Skeletal muscle tissue (tissue), 4 donors: Measurements from ENCODE around the gene SGPP2. TPM values are rescaled to one million over a fixed set of nuclear protein-coding genes. Genes with fewer than 3 reads are reported as not detected.

ENCODE experiments used
- H3K27ac ChIP-seq: one replicate; pipeline ENCODE4 v1.7.0; 2013; ENCODE audit warnings: mild to moderate bottlenecking, low read depth, low read length, inconsistent platforms
- H3K27me3 ChIP-seq, 3 donors: one replicate each; pipeline ENCODE4 v1.7.0; 2013; ENCODE audit warnings: low read length in 3 of 3; ENCODE audit not compliant: control insufficient read depth in 3 of 3, insufficient read depth in 3 of 3
- H3K36me3 ChIP-seq, 3 donors: one replicate each; pipeline ENCODE4 v1.7.0; 2013; ENCODE audit warnings: low read length in 3 of 3; ENCODE audit not compliant: control insufficient read depth in 3 of 3, insufficient read depth in 3 of 3
- H3K4me1 ChIP-seq, 3 donors: one replicate each; pipeline ENCODE4 v1.7.0; 2013; ENCODE audit warnings: low read length in 3 of 3, mild to moderate bottlenecking in 3 of 3; ENCODE audit not compliant: control insufficient read depth in 3 of 3, insufficient read depth in 3 of 3
- H3K4me3 ChIP-seq, 3 donors: one replicate each; pipeline ENCODE4 v1.7.0; 2013; ENCODE audit warnings: low read length in 3 of 3
- H3K9ac ChIP-seq, 3 donors: one replicate each; pipeline ENCODE4 v1.7.0; 2013; ENCODE audit warnings: low read length in 3 of 3, mild to moderate bottlenecking in 3 of 3, moderate library complexity in 2 of 3, low read depth in 1 of 3
- H3K9me3 ChIP-seq, 3 donors: one replicate each; pipeline ENCODE4 v1.7.0; 2013; ENCODE audit warnings: low read length in 3 of 3; ENCODE audit not compliant: control insufficient read depth in 3 of 3
- total RNA-seq: library from RNA; depleted of rRNA; stranded (reverse); fragments of >200 nt; gene quantifications from one replicate; pipeline ENCODE4 v1.2.3, GENCODE V29; 2014
- donor health status: Osteomylitis.

Gene SGPP2
- total RNA-seq, 1 donor from 2014 or later, result not detected

DNA sequence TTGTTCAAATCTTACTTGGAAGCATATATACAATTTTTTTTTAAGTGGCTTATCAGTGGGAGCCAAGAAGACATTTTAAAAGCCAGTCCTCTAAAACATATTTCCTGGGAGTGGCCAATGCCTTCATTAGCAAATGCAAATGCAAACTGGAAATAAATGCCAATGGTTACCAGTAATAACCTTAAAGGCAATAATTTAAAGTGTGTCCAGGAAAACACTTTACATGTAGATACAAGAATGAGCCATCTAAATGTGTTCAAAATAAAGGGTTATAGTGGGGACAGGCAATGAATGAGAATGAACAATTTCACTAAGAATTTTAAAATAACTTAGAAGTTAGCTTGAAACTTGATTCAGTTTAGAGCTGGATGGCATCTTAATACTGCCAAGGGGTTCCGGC, 167.3 kb downstream of the SGPP2 start:
- Histone ChIP-seq H3K4me3 (no peak overlapping the region), H3K27ac (no peak overlapping the region), H3K36me3 (peaks cover 5% of the 10 kb centered on the region in 3 donors), H3K9ac (no peak overlapping the region), H3K9me3 (no peaks in the 10 kb centered on the region), H3K4me1 (no peaks in the 10 kb centered on the region), H3K27me3 (no peaks in the 10 kb centered on the region)

DNA sequence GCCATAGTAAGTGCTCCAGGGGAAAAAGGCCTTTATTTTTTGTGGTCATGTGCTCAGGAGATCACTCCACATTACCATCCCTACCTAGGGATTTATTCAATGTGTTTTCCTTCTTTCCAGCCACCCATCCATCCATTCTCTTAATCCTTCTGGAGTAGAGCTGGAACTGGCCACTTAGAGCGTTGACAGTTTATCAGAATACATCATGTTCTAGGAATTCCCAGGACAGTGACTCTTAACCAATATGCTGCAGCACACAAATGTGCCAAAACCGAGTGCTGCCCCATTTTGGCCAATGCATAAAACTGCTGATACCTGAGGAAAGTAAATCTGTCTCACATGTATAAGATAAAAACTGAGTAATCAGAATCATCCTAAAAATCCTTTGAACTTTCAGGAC, 167.8 kb downstream of the SGPP2 start:
- Histone ChIP-seq H3K27ac (no peak overlapping the region), H3K4me3 (no peak overlapping the region), H3K4me1 (no peaks in the 10 kb centered on the region), H3K9ac (no peak overlapping the region), H3K9me3 (no peaks in the 10 kb centered on the region), H3K36me3 (peaks cover 5% of the 10 kb centered on the region in 3 donors), H3K27me3 (no peaks in the 10 kb centered on the region)

DNA sequence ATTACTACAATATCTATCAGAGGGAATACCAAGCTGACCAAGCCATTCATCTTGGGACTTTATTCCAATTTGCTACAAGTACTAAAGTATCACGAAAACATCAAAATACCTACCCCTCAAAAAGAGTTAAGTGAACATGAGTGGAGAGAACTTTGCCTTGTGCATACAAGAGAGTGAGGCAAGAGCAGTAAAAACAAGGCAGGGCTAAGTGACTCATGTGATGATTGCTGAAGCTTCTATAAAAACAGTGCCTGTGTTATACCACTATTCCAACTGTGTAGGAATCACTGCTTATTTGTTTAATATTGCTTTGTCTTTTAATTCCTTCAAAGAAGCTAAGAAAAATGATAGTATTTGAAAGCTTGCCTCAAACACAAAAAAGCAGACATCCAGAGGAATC, 170.3 kb downstream of the SGPP2 start:
- H3K36me3 ChIP-seq, result peaks cover 9 to 20% (median 9%) of the 10 kb centered on the region in 3 donors
- H3K4me1 ChIP-seq, result no peaks in the 10 kb centered on the region
- no peak overlapping the region for H3K4me3 ChIP-seq

DNA sequence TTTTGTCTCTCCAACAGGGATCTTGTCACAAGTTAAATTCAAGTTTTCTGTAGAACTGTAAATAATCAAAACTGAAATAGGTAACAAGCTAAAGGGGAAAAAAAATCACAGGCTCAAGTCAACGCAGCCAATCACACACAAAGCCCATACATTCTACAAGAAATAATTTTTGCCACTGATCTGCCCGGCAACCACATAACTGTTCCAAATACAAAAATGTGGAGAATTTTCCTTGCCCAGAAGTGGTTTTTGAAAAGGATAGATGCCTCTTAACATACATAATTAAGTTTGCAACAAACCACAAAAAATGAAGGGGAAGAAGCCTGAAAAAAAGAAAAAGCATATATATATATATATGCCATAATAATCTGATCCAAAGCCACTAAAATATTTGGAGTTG, 171.2 kb downstream of the SGPP2 start:
- H3K4me3 ChIP-seq, result no peak overlapping the region
- no peaks in the 10 kb centered on the region for H3K4me1 ChIP-seq
- H3K27ac ChIP-seq, result no peak overlapping the region
- no peaks in the 10 kb centered on the region for H3K9me3 ChIP-seq
- no peaks in the 10 kb centered on the region for H3K27me3 ChIP-seq
- H3K36me3 ChIP-seq, result peaks cover 9 to 23% (median 11%) of the 10 kb centered on the region in 3 donors
- no peak overlapping the region for H3K9ac ChIP-seq

More for the DNA sequence above, 170.3 kb downstream of the SGPP2 start:
- Histone ChIP-seq H3K9ac (no peak overlapping the region), H3K9me3 (no peaks in the 10 kb centered on the region), H3K27me3 (no peaks in the 10 kb centered on the region), H3K27ac (no peak overlapping the region)

DNA sequence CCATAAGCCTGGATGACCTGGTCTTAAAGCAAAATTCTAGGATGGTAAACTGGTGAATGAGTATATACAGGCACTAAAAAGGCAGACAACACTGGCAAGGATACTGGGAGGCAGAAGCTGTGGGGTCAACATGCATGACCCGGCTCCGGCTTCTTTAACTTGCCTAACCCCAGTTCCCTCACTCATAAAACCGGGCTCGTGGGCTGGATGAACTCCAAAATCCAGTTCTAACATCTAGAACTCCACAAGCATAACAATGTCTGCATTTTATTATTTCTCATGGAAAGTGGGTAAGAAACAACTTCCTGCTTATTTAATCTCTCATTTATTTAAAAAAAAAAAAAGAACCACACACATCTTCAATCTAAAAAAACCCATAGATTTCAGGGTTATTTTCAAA, 174.3 kb downstream of the SGPP2 start:
- H3K9me3 ChIP-seq, result no peaks in the 10 kb centered on the region
- H3K4me1 ChIP-seq, result no peaks in the 10 kb centered on the region
- H3K36me3 ChIP-seq, result peaks cover 9 to 20% (median 11%) of the 10 kb centered on the region in 3 donors
- no peaks in the 10 kb centered on the region for H3K27me3 ChIP-seq
- H3K9ac ChIP-seq, result no peak overlapping the region
- H3K27ac ChIP-seq, result no peak overlapping the region
- H3K4me3 ChIP-seq, result no peak overlapping the region

DNA sequence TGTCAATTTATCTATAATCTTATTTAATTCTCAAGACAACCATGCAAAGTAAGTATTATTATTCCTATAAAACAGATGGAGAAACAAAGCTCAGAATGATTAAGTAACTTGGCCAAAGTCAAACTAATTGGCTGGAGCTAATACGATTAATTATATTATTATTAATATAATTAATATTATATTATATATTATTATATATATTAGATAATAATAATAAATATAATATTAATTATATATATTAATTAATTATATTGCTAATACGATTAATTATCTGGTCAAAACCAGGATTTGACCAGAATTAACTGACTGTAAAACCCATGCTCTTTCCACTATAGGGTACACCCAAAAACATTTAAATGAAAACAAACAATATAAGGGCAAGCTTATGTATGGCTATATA, 179.2 kb downstream of the SGPP2 start:
- Histone ChIP-seq H3K9me3 (no peaks in the 10 kb centered on the region), H3K27ac (no peak overlapping the region), H3K36me3 (peaks cover 2 to 12% (median 7%) of the 10 kb centered on the region in 3 donors), H3K9ac (no peak overlapping the region), H3K4me3 (no peak overlapping the region), H3K27me3 (no peaks in the 10 kb centered on the region), H3K4me1 (no peaks in the 10 kb centered on the region)

DNA sequence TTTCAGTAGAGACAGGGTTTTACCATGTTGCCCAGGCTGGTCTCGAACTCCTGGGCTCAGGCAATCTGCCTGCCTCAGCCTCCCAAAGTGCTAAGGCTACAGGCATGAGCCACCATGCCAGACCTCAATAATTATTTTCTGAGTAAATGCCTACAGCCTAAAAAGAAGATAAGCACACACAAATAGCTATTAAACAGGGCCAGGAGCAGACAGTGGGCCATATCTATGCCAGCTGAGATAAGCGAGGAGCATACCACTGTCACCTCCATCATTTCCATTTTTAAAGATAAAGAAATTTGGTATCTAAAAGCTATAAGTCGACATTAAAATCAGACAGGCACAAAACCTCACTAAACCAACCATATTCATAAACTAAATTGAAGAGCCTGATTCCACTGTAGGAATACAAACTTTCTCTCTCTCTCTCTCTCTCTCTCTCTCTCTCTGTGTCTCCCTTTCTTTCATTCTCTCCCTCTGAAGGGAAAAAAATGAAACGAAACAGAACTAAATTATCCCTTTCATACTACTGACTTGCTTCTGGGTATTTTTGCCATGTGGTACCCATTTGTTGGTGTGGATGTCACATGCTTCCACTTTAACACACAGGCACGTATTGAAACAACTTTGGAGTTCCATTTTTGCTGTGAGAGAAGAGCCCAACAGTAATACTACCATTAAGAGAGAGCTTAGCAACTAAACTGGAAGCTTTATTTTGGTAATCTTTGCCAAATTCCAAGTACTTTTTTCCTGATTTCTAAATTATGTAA, 180.6 kb downstream of the SGPP2 start:
- peaks cover 0 to 2% (median 0%) of the 10 kb centered on the region in 3 donors for H3K36me3 ChIP-seq

DNA sequence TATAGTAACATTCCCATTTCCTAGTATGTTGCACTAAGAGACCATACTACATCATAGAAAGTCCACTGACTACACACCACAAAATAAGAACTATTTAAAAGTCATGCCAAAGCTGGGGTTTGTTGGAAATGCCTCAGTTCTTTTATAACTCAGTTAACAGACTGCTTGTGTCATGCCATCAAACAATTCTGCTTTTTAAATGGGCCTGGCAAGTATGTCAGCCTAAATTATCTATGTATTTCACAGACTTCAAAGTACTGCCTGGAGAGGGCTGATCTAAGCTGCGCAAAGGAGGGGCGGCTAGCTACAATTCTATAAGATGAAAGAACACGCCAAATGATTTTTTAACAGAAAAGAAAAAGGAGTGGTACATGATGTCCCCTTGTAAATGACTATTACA, 182.0 kb downstream of the SGPP2 start:
- H3K36me3 ChIP-seq, result peaks cover 0 to 3% (median 0%) of the 10 kb centered on the region in 3 donors

More for the DNA sequence above, 180.6 kb downstream of the SGPP2 start:
- no peak overlapping the region for H3K4me3 ChIP-seq
- H3K27me3 ChIP-seq, result no peaks in the 10 kb centered on the region
- no peaks in the 10 kb centered on the region for H3K4me1 ChIP-seq
- H3K27ac ChIP-seq, result no peak overlapping the region
- H3K9me3 ChIP-seq, result no peaks in the 10 kb centered on the region
- no peak overlapping the region for H3K9ac ChIP-seq

DNA sequence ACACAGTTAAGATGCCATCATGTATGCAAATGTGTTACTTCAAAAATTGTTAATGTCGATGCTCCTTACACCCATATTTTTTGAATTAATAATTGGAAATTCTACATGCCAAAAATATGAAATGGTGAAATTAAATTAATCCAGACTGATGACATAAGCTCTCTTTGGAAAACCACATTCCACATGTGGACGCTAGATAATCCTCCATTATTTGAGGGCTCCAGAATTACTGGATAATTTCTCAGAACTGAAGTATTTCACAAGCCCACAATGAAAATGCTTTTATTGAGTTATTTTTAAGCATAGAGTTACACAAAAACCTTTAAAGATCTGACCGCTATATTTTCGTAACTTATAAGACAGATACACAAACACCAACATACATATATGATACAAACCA, 183.7 kb downstream of the SGPP2 start:
- Histone ChIP-seq H3K27me3 (no peaks in the 10 kb centered on the region), H3K27ac (no peak overlapping the region), H3K36me3 (peaks cover 0 to 16% (median 13%) of the 10 kb centered on the region in 3 donors), H3K4me3 (no peak overlapping the region), H3K4me1 (no peaks in the 10 kb centered on the region), H3K9me3 (no peaks in the 10 kb centered on the region), H3K9ac (no peak overlapping the region)

More for the DNA sequence above, 182.0 kb downstream of the SGPP2 start:
- no peaks in the 10 kb centered on the region for H3K27me3 ChIP-seq
- no peaks in the 10 kb centered on the region for H3K4me1 ChIP-seq
- H3K9ac ChIP-seq, result no peak overlapping the region
- H3K9me3 ChIP-seq, result no peaks in the 10 kb centered on the region
- no peak overlapping the region for H3K4me3 ChIP-seq
- H3K27ac ChIP-seq, result no peak overlapping the region

DNA sequence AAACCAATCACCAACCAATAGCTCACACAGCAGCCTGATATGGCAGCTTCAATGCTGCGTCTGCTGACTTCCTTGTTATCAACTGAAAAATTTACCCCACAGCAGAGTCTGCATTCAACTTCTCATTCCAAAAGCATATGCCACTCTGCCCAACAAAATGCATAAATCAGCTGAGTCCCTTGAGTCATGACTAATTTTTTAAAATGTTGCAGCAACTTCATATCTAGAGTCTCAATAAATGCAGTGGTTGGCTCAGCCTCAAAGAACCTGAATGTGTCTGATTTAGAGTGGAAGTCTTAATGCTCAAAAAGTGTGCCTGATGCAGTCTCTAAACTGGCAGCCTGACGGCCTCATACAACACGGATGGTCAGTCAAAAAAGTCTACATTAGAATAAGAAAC, 185.0 kb downstream of the SGPP2 start:
- peaks cover 2 to 17% (median 16%) of the 10 kb centered on the region in 3 donors for H3K36me3 ChIP-seq
- no peaks in the 10 kb centered on the region for H3K27me3 ChIP-seq
- H3K27ac ChIP-seq, result no peak overlapping the region
- no peak overlapping the region for H3K9ac ChIP-seq
- no peaks in the 10 kb centered on the region for H3K9me3 ChIP-seq
- no peaks in the 10 kb centered on the region for H3K4me1 ChIP-seq
- no peak overlapping the region for H3K4me3 ChIP-seq
